Endothelial cell of umbilical vein (primary cell): ENCODE data around the gene MAN2B2. TPM values are rescaled to one million over a fixed set of nuclear protein-coding genes. Genes with fewer than 3 reads are reported as not detected.

Source experiments
- BruUV-seq: library from RNA; stranded (reverse); fragments of 400-500 nt; replicated peaks from 2 replicates; lab custom pipeline; 2021; lab: Mats Ljungman, UMichigan
- CTCF ChIA-PET: fragments of 300-600, 350-600 bp; sonication (Branson Sonifier 250); formaldehyde crosslinking; loops from one replicate; lab custom pipeline; 2021; ENCODE audit warnings: antibody characterized with exemption, inconsistent platforms; lab: Charles Lee
- POLR2A ChIA-PET: fragments of 300-600, 350-600 bp; sonication (Branson Sonifier 250); formaldehyde crosslinking; loops from one replicate; lab custom pipeline; 2021; ENCODE audit warnings: antibody characterized with exemption, inconsistent platforms; lab: Charles Lee
- DNase-seq: peaks from one replicate; pipeline ENCODE4 v3.0.0-alpha.2; 2011; ENCODE audit warnings: low read depth, low spot score
- FAIRE-seq: peaks from 2 replicates; lab custom pipeline; 2011; peaks lifted over from hg19 to GRCh38; lab: Jason Lieb, UNC
- H2AFZ ChIP-seq: 2 replicates; pipeline ENCODE4 v1.6.0; 2012; ENCODE audit warnings: low read depth, low read length, control low read depth, inconsistent platforms
- H3K27ac ChIP-seq: 2 replicates; pipeline ENCODE4 v1.5.1; 2011; ENCODE audit warnings: low read depth, mild to moderate bottlenecking, control low read depth, low read length, moderate library complexity; ENCODE audit not compliant: insufficient read depth
- H3K27me3 ChIP-seq, 2 experiments: 2 replicates each; pipeline versions ENCODE4 v1.6.0 to v1.6.1; 2011; ENCODE audit warnings: low read length in 2 of 2, mixed read lengths in 1 of 2; ENCODE audit not compliant: control insufficient read depth in 2 of 2, insufficient read depth in 2 of 2
- H3K36me3 ChIP-seq, 2 experiments: 2 replicates in 1 of 2; 3 replicates in 1 of 2; pipeline ENCODE4 v1.5.1; 2011; ENCODE audit warnings: low read length in 2 of 2, mild to moderate bottlenecking in 1 of 2, moderate library complexity in 1 of 2; ENCODE audit not compliant: control insufficient read depth in 2 of 2, insufficient read depth in 2 of 2; ENCODE audit errors: extremely low read depth in 1 of 2
- H3K4me1 ChIP-seq: 3 replicates; pipeline ENCODE4 v1.5.1; 2011; ENCODE audit warnings: mild to moderate bottlenecking, low read length; ENCODE audit not compliant: control insufficient read depth, insufficient read depth; ENCODE audit errors: extremely low read depth
- H3K4me2 ChIP-seq: 2 replicates; pipeline ENCODE4 v1.6.1; 2011; ENCODE audit warnings: low read length, control low read depth, mixed read lengths; ENCODE audit not compliant: insufficient read depth
- H3K4me3 ChIP-seq, 3 experiments: fragments of 200-600 bp in 1 of 3; sonication (generic), shearing (Covaris generic) in 1 of 3; replicated peaks in 1 of 3; 2 replicates each; pipeline ENCODE4 v1.5.1; 2011 to 2016; ENCODE audit warnings: control low read depth in 3 of 3, low read length in 3 of 3, mild to moderate bottlenecking in 2 of 3, inconsistent platforms in 1 of 3, low read depth in 1 of 3, moderate library complexity in 1 of 3; ENCODE audit not compliant: insufficient read depth in 1 of 3
- H3K79me2 ChIP-seq: 2 replicates; pipeline ENCODE4 v1.6.0; 2012; ENCODE audit warnings: low read length, inconsistent platforms; ENCODE audit not compliant: control insufficient read depth, insufficient read depth
- H3K9ac ChIP-seq: replicated peaks from 2 replicates; pipeline ENCODE3; 2011; ENCODE audit warnings: low read length, control low read depth; ENCODE audit not compliant: insufficient read depth; ENCODE audit errors: extremely low read depth
- H3K9me1 ChIP-seq: replicated peaks from 3 replicates; pipeline ENCODE4 v1.6.0; 2011; ENCODE audit warnings: mild to moderate bottlenecking, low read length; ENCODE audit not compliant: control insufficient read depth, insufficient read depth; ENCODE audit errors: extremely low read depth
- H3K9me3 ChIP-seq: replicated peaks from 2 replicates; pipeline ENCODE4 v1.5.1; 2012; ENCODE audit warnings: low read length, inconsistent platforms; ENCODE audit not compliant: control insufficient read depth, insufficient read depth
- H4K20me1 ChIP-seq: replicated peaks from 2 replicates; pipeline ENCODE3; 2011; ENCODE audit warnings: mild to moderate bottlenecking, low read length; ENCODE audit not compliant: control insufficient read depth, insufficient read depth; ENCODE audit errors: extremely low read depth
- POLR2AphosphoS5 ChIP-seq: IDR thresholded peaks from 2 replicates; pipeline ENCODE4 v1.6.1; 2012; ENCODE audit warnings: low read depth, mild to moderate bottlenecking, control low read depth, low read length, moderate library complexity; ENCODE audit not compliant: insufficient read depth
- dilution Hi-C: fragments of 300-500 bp; cut with MboI; formaldehyde crosslinking; loops from one replicate; pipeline ENCODE4 v1.15.0; 2019; ENCODE audit warnings: low sequenced_read_pairs; ENCODE audit not compliant: extremely low pct_ligation_motif_present
- intact Hi-C: fragments of 100-400 bp; cut with micrococcal nuclease; formaldehyde crosslinking; loops from one replicate; pipeline ENCODE4 v1.10.0; 2022
- polyA plus RNA-seq, 4 experiments: library from polyadenylated mRNA; depleted of rRNA in 3 of 4; stranded (reverse) in 3 of 4; unstranded in 1 of 4; fragments of >200 nt; gene quantifications; 2 replicates each; pipeline versions ENCODE4 v1.2.1 to v1.2.3, GENCODE V29; 2011 to 2012; ENCODE audit warnings: missing spikeins in 1 of 4
- total RNA-seq: library from RNA; stranded (reverse); gene quantifications from 2 replicates; pipeline ENCODE4 v1.2.3, GENCODE V29; 2021
- TF ChIP-seq, protein P1 (sequence below), 2 donors: IDR thresholded peaks; 1 replicate in 1 of 2; 2 replicates in 1 of 2; pipeline ENCODE4 v1.5.1; 2011; ENCODE audit warnings: low read length in 2 of 2, mild to moderate bottlenecking in 2 of 2, moderate library complexity in 2 of 2, control low read depth in 1 of 2, inconsistent platforms in 1 of 2, low read depth in 1 of 2; ENCODE audit not compliant: insufficient read depth in 1 of 2; ENCODE audit errors: extremely low read depth in 1 of 2

MAN2B2 gene
- total and polyA plus RNA-seq, 2 donors (not counting 3 experiments of a cell fraction or from before 2014, with no cell fraction given): 15.7 to 25.1 TPM

DNA sequence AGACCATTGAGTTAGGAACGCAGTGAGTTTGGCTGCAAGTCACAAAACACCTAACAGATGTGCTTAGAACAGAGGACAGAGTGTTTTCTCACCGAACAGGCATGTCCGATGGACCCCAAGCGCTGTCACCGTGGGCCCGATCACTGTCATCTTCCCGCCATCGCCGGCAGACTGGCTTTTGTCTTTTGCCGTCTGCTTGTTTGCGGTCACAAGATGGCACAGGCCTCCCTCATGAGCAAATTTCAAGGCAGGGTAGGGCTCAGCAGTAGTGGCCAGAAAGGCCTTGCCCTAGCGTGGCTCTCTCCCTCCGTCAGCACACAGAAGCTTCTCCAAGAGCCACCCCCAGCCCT lies 44.1 kb downstream of the MAN2B2 start:
- Histone ChIP-seq H3K9me1 (no peaks in the 10 kb centered on the region), H3K9me3 (no peaks in the 10 kb centered on the region), H3K27me3 (no peaks in the 10 kb centered on the region), H3K36me3 (peaks cover 0 to 16% of the 10 kb centered on the region in 2 experiments), H4K20me1 (no peaks in the 10 kb centered on the region), H3K4me2 (no peak overlapping the region), H2AFZ (no peak overlapping the region), H3K4me1 (no peaks in the 10 kb centered on the region), H3K79me2 (no peaks in the 10 kb centered on the region), H3K9ac (no peak overlapping the region), H3K27ac (no peak overlapping the region), H3K4me3 (no peak overlapping the region)
- intact Hi-C loops (no loop called here), dilution Hi-C loops (no loop called here)
- TF ChIP-seq POLR2AphosphoS5: no peak
- BruUV-seq: no TSS peak
- no peak for DNase-seq
- no peak for FAIRE-seq
- ChIA-PET CTCF (no interaction called here), POLR2A (no interaction called here)

DNA sequence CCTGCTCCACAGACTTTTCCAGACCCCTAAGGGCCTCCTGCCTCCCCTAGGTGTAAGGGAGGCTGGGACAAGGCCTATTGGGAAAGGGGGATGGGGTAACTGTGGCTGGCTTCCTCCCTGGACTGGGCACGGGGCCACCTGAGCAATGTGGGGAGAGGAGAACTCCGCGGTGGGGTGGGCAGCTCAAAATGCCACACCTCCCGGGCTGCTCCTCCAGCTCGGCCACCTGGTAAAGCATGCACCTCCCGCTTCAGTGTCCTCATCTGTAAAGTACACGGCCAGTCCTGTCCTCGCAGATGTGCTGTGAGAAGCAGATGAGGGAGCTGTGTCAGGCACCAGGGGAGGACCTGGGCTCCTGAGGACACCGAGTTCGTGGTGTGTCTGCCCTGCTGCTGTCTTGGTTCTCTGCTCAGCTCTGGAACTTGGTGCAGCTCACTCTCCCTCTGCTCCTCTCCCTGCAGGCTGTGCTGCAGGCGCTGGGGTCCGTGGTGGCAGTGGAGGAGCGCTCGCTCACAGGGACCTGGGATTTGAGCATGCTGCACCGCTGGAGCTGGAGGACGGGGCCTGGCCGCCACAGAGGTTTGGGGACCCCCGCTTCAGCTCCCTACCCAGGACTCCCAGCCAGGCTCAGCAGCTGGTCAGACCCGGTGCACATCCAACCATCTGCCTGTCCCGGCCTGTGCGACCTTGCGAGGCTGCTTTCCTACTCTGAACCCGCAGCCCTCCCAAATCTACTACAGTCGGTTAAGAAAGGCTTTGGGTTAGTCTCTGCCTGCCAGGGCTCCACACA lies 44.7 kb downstream of the MAN2B2 start:
- no peak overlapping the region for H3K9ac ChIP-seq
- TF ChIP-seq, protein P1, sequence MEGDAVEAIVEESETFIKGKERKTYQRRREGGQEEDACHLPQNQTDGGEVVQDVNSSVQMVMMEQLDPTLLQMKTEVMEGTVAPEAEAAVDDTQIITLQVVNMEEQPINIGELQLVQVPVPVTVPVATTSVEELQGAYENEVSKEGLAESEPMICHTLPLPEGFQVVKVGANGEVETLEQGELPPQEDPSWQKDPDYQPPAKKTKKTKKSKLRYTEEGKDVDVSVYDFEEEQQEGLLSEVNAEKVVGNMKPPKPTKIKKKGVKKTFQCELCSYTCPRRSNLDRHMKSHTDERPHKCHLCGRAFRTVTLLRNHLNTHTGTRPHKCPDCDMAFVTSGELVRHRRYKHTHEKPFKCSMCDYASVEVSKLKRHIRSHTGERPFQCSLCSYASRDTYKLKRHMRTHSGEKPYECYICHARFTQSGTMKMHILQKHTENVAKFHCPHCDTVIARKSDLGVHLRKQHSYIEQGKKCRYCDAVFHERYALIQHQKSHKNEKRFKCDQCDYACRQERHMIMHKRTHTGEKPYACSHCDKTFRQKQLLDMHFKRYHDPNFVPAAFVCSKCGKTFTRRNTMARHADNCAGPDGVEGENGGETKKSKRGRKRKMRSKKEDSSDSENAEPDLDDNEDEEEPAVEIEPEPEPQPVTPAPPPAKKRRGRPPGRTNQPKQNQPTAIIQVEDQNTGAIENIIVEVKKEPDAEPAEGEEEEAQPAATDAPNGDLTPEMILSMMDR (IDR thresholded peaks at IDR 0.05; ENCODE audit: extremely low read depth in 1 of 2, insufficient read depth in 1 of 2, low read depth in 1 of 2, low read length in 2 of 2): no peak
- ChIA-PET CTCF (interaction anchor here (0.7 kb wide), 1 partner anchor 21 kb away, joined by 3 read pairs; the partner anchor contains the start of gene MRFAP1), POLR2A (no interaction called here)
- no TSS peak for BruUV-seq
- H3K27me3 ChIP-seq: no peaks in the 10 kb centered on the region
- H2AFZ ChIP-seq: no peak overlapping the region
- H3K4me2 ChIP-seq: no peak overlapping the region
- H3K79me2 ChIP-seq: no peaks in the 10 kb centered on the region
- no peaks in the 10 kb centered on the region for H4K20me1 ChIP-seq
- FAIRE-seq (no peak), DNase-seq (no peak)
- no peak overlapping the region for H3K4me3 ChIP-seq
- H3K27ac ChIP-seq: no peak overlapping the region
- intact Hi-C loops: no loop called here
- dilution Hi-C loops: no loop called here
- no peaks in the 10 kb centered on the region for H3K9me3 ChIP-seq
- H3K9me1 ChIP-seq: no peaks in the 10 kb centered on the region
- H3K36me3 ChIP-seq: peaks cover 0 to 13% of the 10 kb centered on the region in 2 experiments
- H3K4me1 ChIP-seq: no peaks in the 10 kb centered on the region
